ENCODE data around the gene SPP1.

SPP1 gene

DNA sequence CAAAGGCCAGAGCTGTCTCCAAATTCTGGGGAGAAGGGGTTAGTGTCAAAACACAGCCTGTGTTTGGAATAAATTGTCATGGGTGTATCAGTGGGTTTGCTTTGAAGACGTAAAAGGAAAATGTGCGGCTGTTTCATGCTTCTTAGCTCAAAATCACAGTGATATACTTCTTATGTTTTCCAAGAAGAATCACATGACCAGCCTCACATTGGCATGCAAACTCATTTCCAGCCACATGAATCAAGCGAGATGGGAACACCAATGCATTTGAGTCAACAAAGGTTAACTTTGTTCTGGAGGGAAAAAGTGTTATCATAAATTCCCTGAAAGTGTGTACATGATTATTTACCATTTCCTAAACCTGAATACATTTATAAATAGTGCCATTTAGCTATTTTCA is 19.0 kb upstream of the SPP1 start:
- no peak overlapping the region for H3K4me3 ChIP-seq (ENCODE audit: low read length)

DNA sequence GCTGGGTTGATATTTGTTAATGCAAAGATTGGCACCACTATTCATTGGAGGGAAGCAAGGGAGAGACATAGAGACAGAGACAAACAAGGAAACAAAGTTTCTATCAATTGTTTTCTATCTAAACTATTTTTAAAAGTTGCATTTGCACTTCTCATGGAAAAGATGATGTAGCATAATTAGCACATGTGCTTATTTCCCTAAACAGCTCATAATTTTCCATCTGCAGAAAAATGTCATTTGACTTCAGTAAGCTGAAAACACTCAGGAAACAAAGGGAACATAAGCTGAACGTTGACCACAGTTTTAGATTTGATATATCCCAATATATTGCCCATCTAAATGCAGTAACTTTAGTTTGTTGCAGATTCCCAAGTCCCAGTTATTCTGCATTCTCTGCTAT is 18.5 kb upstream of the SPP1 start:
- Histone ChIP-seq H3K4me3 (ENCODE audit: low read length) (no peak overlapping the region), H3K27me3 (replicated peaks; ENCODE audit: control insufficient read depth, insufficient read depth, low read length) (no peaks in the 10 kb centered on the region), H3K9ac (ENCODE audit: low read length) (no peak overlapping the region), H3K4me1 (ENCODE audit: control insufficient read depth, insufficient read depth, low read length) (no peaks in the 10 kb centered on the region), H3K36me3 (ENCODE audit: control insufficient read depth, insufficient read depth, low read length, severe bottlenecking) (no peaks in the 10 kb centered on the region), H3K9me3 (ENCODE audit: control insufficient read depth, low read length) (no peaks in the 10 kb centered on the region)
- DNase-seq (ENCODE audit: low read depth), result no peak

More for the DNA sequence above, 19.0 kb upstream of the SPP1 start:
- H3K27me3 ChIP-seq (replicated peaks; ENCODE audit: control insufficient read depth, insufficient read depth, low read length), result no peaks in the 10 kb centered on the region
- no peak for DNase-seq (ENCODE audit: low read depth)
- H3K9ac ChIP-seq (ENCODE audit: low read length), result no peak overlapping the region
- no peaks in the 10 kb centered on the region for H3K4me1 ChIP-seq (ENCODE audit: control insufficient read depth, insufficient read depth, low read length)
- no peaks in the 10 kb centered on the region for H3K36me3 ChIP-seq (ENCODE audit: control insufficient read depth, insufficient read depth, low read length, severe bottlenecking)
- H3K9me3 ChIP-seq (ENCODE audit: control insufficient read depth, low read length), result no peaks in the 10 kb centered on the region

DNA sequence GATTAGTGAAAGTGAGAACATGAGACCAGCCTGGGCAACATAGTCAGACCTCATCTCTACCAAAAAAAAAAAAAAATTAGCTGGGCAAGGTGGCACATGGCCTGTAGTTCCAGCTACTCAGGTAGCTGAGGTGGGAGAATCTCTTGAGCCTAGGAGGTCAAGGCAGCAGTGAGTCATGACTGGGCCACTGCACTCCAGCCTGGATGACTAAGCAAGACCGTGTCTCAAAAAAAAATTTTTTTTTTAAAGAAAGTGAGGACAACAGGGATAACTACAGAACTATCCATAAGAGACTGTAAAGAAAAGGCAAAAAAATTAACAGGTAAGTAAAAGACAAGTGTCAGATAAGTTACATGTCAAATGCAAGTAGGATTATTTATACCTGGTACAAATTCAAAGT is 13.5 kb upstream of the SPP1 start:
- Histone ChIP-seq H3K36me3 (ENCODE audit: control insufficient read depth, insufficient read depth, low read length, severe bottlenecking) (no peaks in the 10 kb centered on the region), H3K27me3 (replicated peaks; ENCODE audit: control insufficient read depth, insufficient read depth, low read length) (no peaks in the 10 kb centered on the region), H3K9ac (ENCODE audit: low read length) (no peak overlapping the region), H3K9me3 (ENCODE audit: control insufficient read depth, low read length) (no peaks in the 10 kb centered on the region), H3K4me1 (ENCODE audit: control insufficient read depth, insufficient read depth, low read length) (peaks cover 3% of the 10 kb centered on the region), H3K4me3 (ENCODE audit: low read length) (no peak overlapping the region)
- DNase-seq (ENCODE audit: low read depth), result peak; percentile 21

DNA sequence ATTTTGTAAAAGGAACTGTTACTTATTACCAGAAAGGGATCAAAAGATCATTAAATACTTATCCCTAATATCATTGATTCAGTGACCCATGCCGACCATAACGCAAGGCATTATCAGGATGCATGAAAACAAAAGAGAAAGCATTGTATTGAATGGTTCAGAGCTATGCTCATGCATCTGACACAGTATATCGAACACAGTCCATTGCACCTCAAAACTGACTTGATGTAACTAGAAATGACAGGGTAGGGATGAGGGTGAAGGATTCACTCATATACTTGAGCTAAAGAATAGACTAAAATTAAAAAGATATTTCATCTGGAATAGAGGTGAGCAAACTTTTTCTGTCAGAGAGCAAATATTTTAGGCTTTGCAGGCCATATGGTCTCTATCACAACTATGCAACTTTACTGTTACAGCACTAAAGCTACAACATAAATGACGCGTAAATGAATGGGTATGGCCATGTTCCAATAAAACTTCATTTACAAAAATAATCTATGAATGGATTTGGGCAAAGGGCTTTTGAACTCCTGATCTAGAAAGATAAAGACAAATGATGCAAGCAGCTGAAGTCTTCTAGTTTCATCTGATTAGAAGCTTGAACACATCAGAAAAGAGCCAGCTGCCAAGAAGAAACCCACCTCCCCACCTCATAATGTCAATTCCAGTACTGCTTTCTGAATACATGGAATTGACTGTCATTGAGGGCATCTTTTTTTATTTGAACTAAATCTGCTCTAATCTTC is 12.9 kb upstream of the SPP1 start:
- Histone ChIP-seq H3K9ac (ENCODE audit: low read length) (no peak overlapping the region), H3K27me3 (replicated peaks; ENCODE audit: control insufficient read depth, insufficient read depth, low read length) (no peaks in the 10 kb centered on the region), H3K4me1 (ENCODE audit: control insufficient read depth, insufficient read depth, low read length) (peaks cover 3% of the 10 kb centered on the region), H3K4me3 (ENCODE audit: low read length) (no peak overlapping the region), H3K36me3 (ENCODE audit: control insufficient read depth, insufficient read depth, low read length, severe bottlenecking) (no peaks in the 10 kb centered on the region), H3K9me3 (ENCODE audit: control insufficient read depth, low read length) (no peaks in the 10 kb centered on the region)
- DNase-seq (ENCODE audit: low read depth), result no peak

DNA sequence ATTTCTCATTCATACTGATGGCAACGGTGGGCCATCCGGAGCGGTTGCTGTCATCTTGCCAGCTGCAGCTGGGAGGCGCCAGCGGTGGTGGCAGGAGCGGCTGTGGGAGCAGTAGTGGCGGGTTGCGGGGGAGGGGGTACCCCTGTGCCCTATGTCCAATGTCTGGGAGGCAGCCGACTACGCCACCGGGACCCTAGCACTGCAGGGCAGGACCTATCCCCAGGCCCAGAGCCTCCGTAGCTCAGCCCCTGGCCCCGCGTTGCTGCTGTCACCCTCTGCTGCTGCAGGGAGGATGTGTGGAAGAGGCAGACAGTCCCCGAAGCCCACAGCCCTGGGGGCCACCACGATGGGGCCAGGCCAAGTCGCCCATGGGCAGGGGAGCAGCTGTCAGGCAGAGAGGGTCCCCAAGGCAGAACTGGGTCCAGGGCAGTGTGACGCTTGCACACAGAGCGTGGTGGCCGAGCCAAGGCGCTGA is 10.0 kb upstream of the SPP1 start:
- H3K27me3 ChIP-seq (replicated peaks; ENCODE audit: control insufficient read depth, insufficient read depth, low read length), result no peaks in the 10 kb centered on the region
- no peak overlapping the region for H3K4me3 ChIP-seq (ENCODE audit: low read length)
- peaks cover 3% of the 10 kb centered on the region for H3K4me1 ChIP-seq (ENCODE audit: control insufficient read depth, insufficient read depth, low read length)
- DNase-seq (ENCODE audit: low read depth), result no peak
- H3K9me3 ChIP-seq (ENCODE audit: control insufficient read depth, low read length), result no peaks in the 10 kb centered on the region
- no peak overlapping the region for H3K9ac ChIP-seq (ENCODE audit: low read length)
- H3K36me3 ChIP-seq (ENCODE audit: control insufficient read depth, insufficient read depth, low read length, severe bottlenecking), result no peaks in the 10 kb centered on the region

DNA sequence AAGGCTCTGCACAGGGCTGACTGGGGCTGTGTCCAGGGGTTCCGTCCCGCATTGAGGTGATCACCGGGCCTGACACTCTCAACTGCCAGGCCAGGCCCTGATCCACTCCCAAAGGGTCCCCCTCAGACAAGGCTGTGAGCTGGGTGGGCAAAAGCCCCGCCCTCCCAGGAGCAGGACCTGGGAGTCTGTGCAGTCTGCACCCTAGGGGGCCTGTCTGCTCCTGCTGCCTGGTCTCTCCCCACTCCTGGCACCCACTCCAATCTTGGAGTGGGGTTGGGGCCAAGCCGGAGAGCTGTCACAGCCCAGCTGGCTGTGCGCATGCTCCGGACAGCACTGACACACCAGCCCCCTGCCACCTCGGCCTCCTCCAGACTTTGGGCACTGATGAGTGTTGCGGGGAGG is 9.4 kb upstream of the SPP1 start:
- H3K36me3 ChIP-seq (ENCODE audit: control insufficient read depth, insufficient read depth, low read length, severe bottlenecking), result no peaks in the 10 kb centered on the region
- DNase-seq (ENCODE audit: low read depth), result no peak
- H3K4me1 ChIP-seq (ENCODE audit: control insufficient read depth, insufficient read depth, low read length), result peaks cover 3% of the 10 kb centered on the region
- H3K27me3 ChIP-seq (replicated peaks; ENCODE audit: control insufficient read depth, insufficient read depth, low read length), result no peaks in the 10 kb centered on the region
- H3K9me3 ChIP-seq (ENCODE audit: control insufficient read depth, low read length), result no peaks in the 10 kb centered on the region
- no peak overlapping the region for H3K9ac ChIP-seq (ENCODE audit: low read length)
- H3K4me3 ChIP-seq (ENCODE audit: low read length), result no peak overlapping the region

DNA sequence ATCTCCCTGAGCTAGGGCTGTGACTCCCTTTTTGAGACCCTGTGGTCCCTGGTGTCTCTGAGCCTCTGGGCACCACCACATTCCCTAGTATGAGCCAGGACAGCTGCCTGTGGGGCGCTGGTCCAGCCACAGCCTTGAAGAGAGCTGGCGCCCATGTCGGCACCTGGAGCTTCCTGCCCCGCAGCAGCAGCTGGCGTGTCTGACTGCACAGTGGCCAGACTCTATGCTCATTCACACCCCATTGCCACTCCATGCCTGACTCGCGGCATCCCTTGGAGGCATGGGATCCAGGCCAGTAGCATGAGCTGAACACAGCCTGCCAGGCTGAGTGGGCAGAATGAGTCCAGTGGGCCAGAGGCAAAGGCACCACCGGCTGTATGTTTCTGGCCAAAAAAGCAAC is 8.3 kb upstream of the SPP1 start:
- Histone ChIP-seq H3K4me3 (ENCODE audit: low read length) (no peak overlapping the region), H3K36me3 (ENCODE audit: control insufficient read depth, insufficient read depth, low read length, severe bottlenecking) (no peaks in the 10 kb centered on the region), H3K9me3 (ENCODE audit: control insufficient read depth, low read length) (no peaks in the 10 kb centered on the region), H3K27me3 (replicated peaks; ENCODE audit: control insufficient read depth, insufficient read depth, low read length) (no peaks in the 10 kb centered on the region), H3K4me1 (ENCODE audit: control insufficient read depth, insufficient read depth, low read length) (peaks cover 3% of the 10 kb centered on the region), H3K9ac (ENCODE audit: low read length) (no peak overlapping the region)
- DNase-seq (ENCODE audit: low read depth), result no peak

DNA sequence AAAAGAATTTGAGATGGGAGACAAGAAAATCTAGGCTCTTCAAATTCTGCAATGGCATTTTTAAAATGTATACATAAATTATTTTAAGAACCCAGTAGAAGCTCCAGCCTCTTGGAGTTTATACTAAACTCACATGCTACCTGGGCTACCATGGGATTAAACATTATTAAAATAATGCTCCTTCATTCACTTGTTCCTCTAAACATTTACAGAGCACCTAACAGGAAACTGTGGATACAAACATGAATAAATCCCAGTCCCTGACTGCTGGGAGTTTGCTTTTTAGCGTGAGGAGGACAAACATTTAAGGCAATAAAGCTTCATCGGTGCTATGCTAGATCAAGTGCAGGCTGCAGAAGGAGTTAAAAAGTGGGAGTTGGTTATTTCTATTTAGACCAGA is 5.4 kb upstream of the SPP1 start:
- Histone ChIP-seq H3K4me1 (ENCODE audit: control insufficient read depth, insufficient read depth, low read length) (peaks cover 15% of the 10 kb centered on the region), H3K36me3 (ENCODE audit: control insufficient read depth, insufficient read depth, low read length, severe bottlenecking) (no peaks in the 10 kb centered on the region), H3K4me3 (ENCODE audit: low read length) (no peak overlapping the region), H3K9ac (ENCODE audit: low read length) (no peak overlapping the region), H3K27me3 (replicated peaks; ENCODE audit: control insufficient read depth, insufficient read depth, low read length) (no peaks in the 10 kb centered on the region), H3K9me3 (ENCODE audit: control insufficient read depth, low read length) (no peaks in the 10 kb centered on the region)
- DNase-seq (ENCODE audit: low read depth), result no peak

DNA sequence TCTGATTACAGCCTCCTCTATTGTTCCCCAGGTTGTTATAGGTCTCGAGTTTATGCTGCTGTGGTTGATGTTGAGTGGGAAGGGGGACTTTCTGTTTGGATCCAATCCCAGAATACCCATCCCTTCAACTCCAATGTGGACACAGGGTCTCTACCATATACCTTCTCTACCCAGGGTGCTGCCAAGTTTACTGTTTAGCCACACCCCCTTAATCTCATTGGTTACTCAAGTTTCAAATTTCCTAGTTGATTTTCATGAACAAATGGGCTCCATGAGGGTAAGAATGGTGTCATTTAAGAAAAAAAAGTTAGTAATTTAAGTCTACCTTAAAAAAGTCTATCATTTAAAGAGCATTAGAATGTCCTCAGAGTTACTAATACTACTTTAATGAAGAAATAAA is 3.6 kb upstream of the SPP1 start:
- no peak for DNase-seq (ENCODE audit: low read depth)
- peaks cover 15% of the 10 kb centered on the region for H3K4me1 ChIP-seq (ENCODE audit: control insufficient read depth, insufficient read depth, low read length)
- H3K9me3 ChIP-seq (ENCODE audit: control insufficient read depth, low read length), result no peaks in the 10 kb centered on the region
- H3K36me3 ChIP-seq (ENCODE audit: control insufficient read depth, insufficient read depth, low read length, severe bottlenecking), result no peaks in the 10 kb centered on the region
- no peaks in the 10 kb centered on the region for H3K27me3 ChIP-seq (replicated peaks; ENCODE audit: control insufficient read depth, insufficient read depth, low read length)
- no peak overlapping the region for H3K9ac ChIP-seq (ENCODE audit: low read length)
- no peak overlapping the region for H3K4me3 ChIP-seq (ENCODE audit: low read length)

DNA sequence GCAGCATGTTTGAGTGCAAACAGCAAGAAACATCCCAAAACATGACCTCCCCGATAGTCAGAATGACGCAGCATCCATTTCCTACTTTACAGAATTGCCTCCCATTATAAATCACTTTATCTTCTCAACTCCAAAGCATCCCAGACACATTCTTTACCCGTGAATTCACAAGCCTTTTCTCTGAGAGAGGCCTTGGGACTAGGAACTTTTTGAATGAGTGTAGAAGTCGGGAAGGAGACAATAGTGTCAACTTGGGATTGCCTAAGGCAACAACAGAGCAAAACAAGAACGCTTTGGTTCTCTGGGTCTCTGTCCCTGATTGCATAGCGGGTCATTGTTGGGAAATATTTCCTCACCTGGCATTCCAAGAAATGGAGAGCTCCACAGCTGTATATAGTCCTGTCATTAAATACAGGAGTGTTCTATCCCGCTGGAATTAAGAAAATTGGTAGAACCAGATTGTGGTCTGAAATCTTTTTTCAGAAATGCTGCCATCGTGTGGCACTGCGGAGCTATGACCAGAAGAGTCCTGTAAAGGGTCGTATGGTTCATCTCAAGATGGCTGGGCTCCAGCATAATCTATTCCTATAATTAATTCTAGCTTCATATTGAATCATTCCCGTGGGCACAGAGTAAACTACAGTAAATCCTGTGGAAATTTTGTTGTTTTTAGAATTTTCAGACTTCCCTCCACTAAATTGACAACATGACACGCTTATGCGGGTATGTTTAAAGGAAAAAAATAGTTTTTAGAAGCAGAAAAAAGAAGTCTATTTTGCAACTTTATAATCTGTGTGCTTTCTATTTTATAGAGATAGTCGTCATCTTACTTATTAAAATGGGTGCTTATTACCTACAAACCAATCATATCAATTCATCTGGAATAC is 2.0 kb upstream of the SPP1 start:
- peak; percentile 82 for DNase-seq (ENCODE audit: low read depth)
- H3K36me3 ChIP-seq (ENCODE audit: control insufficient read depth, insufficient read depth, low read length, severe bottlenecking), result no peaks in the 10 kb centered on the region
- H3K4me1 ChIP-seq (ENCODE audit: control insufficient read depth, insufficient read depth, low read length), result peaks cover 15% of the 10 kb centered on the region
- H3K9me3 ChIP-seq (ENCODE audit: control insufficient read depth, low read length), result no peaks in the 10 kb centered on the region
- H3K4me3 ChIP-seq (ENCODE audit: low read length), result peak overlapping the region; percentile 78
- H3K9ac ChIP-seq (ENCODE audit: low read length), result peak overlapping the region; percentile 71
- no peaks in the 10 kb centered on the region for H3K27me3 ChIP-seq (replicated peaks; ENCODE audit: control insufficient read depth, insufficient read depth, low read length)

DNA sequence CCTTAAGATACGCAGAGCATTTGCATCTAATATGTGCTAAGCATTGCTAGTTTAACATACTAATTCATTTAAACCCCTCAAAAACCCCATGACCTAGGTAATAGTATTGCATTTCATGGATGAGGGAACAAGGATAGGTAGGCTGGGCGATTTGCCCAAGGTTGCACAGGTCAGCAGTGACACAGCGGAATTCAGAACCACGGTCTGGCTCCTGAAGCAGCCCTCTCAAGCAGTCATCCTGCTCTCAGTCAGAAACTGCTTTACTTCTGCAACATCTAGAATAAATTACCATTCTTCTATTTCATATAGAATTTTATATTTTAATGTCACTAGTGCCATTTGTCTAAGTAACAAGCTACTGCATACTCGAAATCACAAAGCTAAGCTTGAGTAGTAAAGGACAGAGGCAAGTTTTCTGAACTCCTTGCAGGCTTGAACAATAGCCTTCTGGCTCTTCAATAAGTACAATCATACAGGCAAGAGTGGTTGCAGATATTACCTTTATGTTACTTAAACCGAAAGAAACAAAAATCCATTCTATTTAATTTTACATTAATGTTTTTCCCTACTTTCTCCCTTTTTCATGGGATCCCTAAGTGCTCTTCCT is 555 bp upstream of the SPP1 start:
- Histone ChIP-seq H3K9ac (ENCODE audit: low read length) (no peak overlapping the region), H3K4me3 (ENCODE audit: low read length) (no peak overlapping the region)
- no peak for DNase-seq (ENCODE audit: low read depth)

More for the DNA sequence above, 555 bp upstream of the SPP1 start:
- no peaks in the 10 kb centered on the region for H3K9me3 ChIP-seq (ENCODE audit: control insufficient read depth, low read length)
- H3K27me3 ChIP-seq (replicated peaks; ENCODE audit: control insufficient read depth, insufficient read depth, low read length), result no peaks in the 10 kb centered on the region
- peaks cover 19% of the 10 kb centered on the region for H3K4me1 ChIP-seq (ENCODE audit: control insufficient read depth, insufficient read depth, low read length)
- no peaks in the 10 kb centered on the region for H3K36me3 ChIP-seq (ENCODE audit: control insufficient read depth, insufficient read depth, low read length, severe bottlenecking)
